Hepatocyte (in vitro differentiated cells): ENCODE data around the gene ADGRV1. TPM values are rescaled to one million over a fixed set of nuclear protein-coding genes. Genes with fewer than 3 reads are reported as not detected.

Experiments used
- DNase-seq: peaks from one replicate; pipeline ENCODE4 v3.0.0-alpha.2; 2016; ENCODE audit warnings: low spot score
- H2AFZ ChIP-seq: fragments of 200-600 bp; sonication (generic); 2 replicates; pipeline ENCODE4 v1.6.0; 2016; ENCODE audit warnings: antibody characterized with exemption, mild to moderate bottlenecking
- H3K27ac ChIP-seq: fragments of 200-600 bp; sonication (generic); 2 replicates; pipeline ENCODE4 v1.5.1; 2016; ENCODE audit warnings: mild to moderate bottlenecking
- H3K27me3 ChIP-seq: fragments of 200-600 bp; sonication (generic); 2 replicates; pipeline ENCODE4 v1.6.1; 2016
- H3K36me3 ChIP-seq: fragments of 200-600 bp; sonication (generic); replicated peaks from 2 replicates; pipeline ENCODE4 v1.5.1; 2016; ENCODE audit warnings: low read depth; ENCODE audit not compliant: insufficient read depth
- H3K4me1 ChIP-seq: fragments of 200-600 bp; sonication (generic); 2 replicates; pipeline ENCODE4 v1.5.1; 2016; ENCODE audit warnings: mild to moderate bottlenecking, moderate library complexity; ENCODE audit not compliant: insufficient read depth
- H3K4me2 ChIP-seq: fragments of 200-600 bp; sonication (generic); 2 replicates; pipeline ENCODE4 v1.6.0; 2016
- H3K4me3 ChIP-seq: fragments of 200-600 bp; sonication (generic); 2 replicates; pipeline ENCODE4 v1.5.1; 2016; ENCODE audit warnings: mild to moderate bottlenecking
- H3K79me2 ChIP-seq: fragments of 200-600 bp; sonication (generic); 2 replicates; pipeline ENCODE4 v1.6.0; 2017; ENCODE audit warnings: mild to moderate bottlenecking
- H3K9me2 ChIP-seq: fragments of 200-600 bp; sonication (generic); replicated peaks from 2 replicates; pipeline ENCODE4 v1.6.0; 2017; ENCODE audit warnings: mild to moderate bottlenecking; ENCODE audit not compliant: insufficient read depth
- H3K9me3 ChIP-seq: fragments of 200-600 bp; sonication (generic); 2 replicates; pipeline ENCODE4 v1.5.1; 2016; ENCODE audit warnings: low read depth, mild to moderate bottlenecking
- H4K20me1 ChIP-seq: fragments of 200-600 bp; sonication (generic); 2 replicates; pipeline ENCODE4 v1.6.0; 2016; ENCODE audit warnings: mild to moderate bottlenecking; ENCODE audit not compliant: insufficient read depth, poor library complexity, severe bottlenecking
- EZH2 ChIP-seq: fragments of 200-600 bp; sonication (generic); IDR thresholded peaks from 2 replicates; pipeline ENCODE4 v1.6.1; 2016; ENCODE audit warnings: antibody characterized with exemption, mild to moderate bottlenecking, borderline replicate concordance
- EZH2phosphoT487 ChIP-seq: fragments of 200-600 bp; sonication (generic); IDR thresholded peaks from one replicate; pipeline ENCODE4 v1.6.1; 2018; ENCODE audit warnings: antibody characterized with exemption, mild to moderate bottlenecking, low read depth, moderate library complexity; ENCODE audit not compliant: unreplicated experiment, severe bottlenecking
- WGBS: methylation state at CpG from one replicate; pipeline ENCODE4 v1.1.6; 2016; ENCODE audit warnings: low lambda C conversion rate; ENCODE audit errors: missing lambda C conversion rate; 5-methylcytosine and 5-hydroxymethylcytosine counted together
- polyA plus RNA-seq: library from polyadenylated mRNA; unstranded; fragments of >200 nt; fragmentation: Nextera tagmentation; extraction: Ambion mirVana; gene quantifications from 2 replicates; pipeline ENCODE4 v1.2.1, GENCODE V29; 2016
- total RNA-seq: library from RNA; depleted of rRNA; stranded (reverse); fragments of >200 nt; gene quantifications from 2 replicates; pipeline ENCODE4 v1.2.3, GENCODE V29; 2014
- TF ChIP-seq, protein P1 (sequence below): fragments of 200-600 bp; sonication (generic); IDR thresholded peaks from 2 replicates; pipeline ENCODE4 v1.5.1; 2016; ENCODE audit warnings: antibody characterized with exemption, mild to moderate bottlenecking; ENCODE audit not compliant: poor library complexity

The ADGRV1 gene
- total and polyA plus RNA-seq, 2 experiments from 2014 or later = 74.9 to 88.3 TPM

DNA sequence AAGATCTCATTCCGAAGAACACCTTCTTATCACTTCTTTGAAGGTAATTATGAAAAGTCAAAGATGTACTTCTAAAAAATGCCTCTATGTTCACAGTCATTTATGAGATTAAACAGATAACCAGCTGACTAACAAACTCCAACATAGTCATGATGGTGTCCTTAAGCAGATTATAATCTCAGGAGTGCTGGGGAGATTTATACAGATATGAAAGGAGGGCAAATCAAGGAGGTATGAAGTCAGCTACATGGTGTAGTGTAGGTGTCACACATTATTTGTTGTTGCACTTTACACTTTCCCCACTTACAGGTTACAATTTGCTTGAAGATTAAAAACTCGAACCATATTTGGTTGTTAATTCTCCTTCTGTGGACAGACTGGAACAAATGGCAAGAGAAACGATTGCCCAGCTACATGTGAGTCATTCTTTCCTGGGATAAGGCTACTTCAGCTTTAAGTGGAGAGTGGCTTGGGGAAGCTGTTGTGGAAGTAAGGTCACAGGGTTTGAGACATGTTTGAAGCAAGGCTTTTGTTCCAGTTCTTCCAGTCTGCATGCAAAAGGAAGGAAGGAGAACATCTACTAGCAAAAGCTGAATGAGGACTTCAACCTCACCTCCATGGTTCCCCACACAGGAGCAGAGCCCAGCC is 320.1 kb downstream of the ADGRV1 start:
- no peaks in the 10 kb centered on the region for H3K27me3 ChIP-seq
- TF ChIP-seq, protein P1, sequence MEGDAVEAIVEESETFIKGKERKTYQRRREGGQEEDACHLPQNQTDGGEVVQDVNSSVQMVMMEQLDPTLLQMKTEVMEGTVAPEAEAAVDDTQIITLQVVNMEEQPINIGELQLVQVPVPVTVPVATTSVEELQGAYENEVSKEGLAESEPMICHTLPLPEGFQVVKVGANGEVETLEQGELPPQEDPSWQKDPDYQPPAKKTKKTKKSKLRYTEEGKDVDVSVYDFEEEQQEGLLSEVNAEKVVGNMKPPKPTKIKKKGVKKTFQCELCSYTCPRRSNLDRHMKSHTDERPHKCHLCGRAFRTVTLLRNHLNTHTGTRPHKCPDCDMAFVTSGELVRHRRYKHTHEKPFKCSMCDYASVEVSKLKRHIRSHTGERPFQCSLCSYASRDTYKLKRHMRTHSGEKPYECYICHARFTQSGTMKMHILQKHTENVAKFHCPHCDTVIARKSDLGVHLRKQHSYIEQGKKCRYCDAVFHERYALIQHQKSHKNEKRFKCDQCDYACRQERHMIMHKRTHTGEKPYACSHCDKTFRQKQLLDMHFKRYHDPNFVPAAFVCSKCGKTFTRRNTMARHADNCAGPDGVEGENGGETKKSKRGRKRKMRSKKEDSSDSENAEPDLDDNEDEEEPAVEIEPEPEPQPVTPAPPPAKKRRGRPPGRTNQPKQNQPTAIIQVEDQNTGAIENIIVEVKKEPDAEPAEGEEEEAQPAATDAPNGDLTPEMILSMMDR = no peak
- TF ChIP-seq EZH2 (no peak), EZH2phosphoT487 (no peak)
- DNase-seq = peak; percentile 47
- H3K27ac ChIP-seq = peak overlapping the region; percentile 72
- H3K36me3 ChIP-seq = no peaks in the 10 kb centered on the region
- peaks cover 19% of the 10 kb centered on the region for H3K4me1 ChIP-seq
- WGBS = 64% methylated on average over 3 of the region's 3 CpGs
- H4K20me1 ChIP-seq = no peaks in the 10 kb centered on the region
- H3K9me2 ChIP-seq = no peaks in the 10 kb centered on the region
- no peak overlapping the region for H2AFZ ChIP-seq
- H3K79me2 ChIP-seq = no peaks in the 10 kb centered on the region
- no peak overlapping the region for H3K4me3 ChIP-seq
- H3K4me2 ChIP-seq = peak overlapping the region; percentile 20
- H3K9me3 ChIP-seq = no peaks in the 10 kb centered on the region

DNA sequence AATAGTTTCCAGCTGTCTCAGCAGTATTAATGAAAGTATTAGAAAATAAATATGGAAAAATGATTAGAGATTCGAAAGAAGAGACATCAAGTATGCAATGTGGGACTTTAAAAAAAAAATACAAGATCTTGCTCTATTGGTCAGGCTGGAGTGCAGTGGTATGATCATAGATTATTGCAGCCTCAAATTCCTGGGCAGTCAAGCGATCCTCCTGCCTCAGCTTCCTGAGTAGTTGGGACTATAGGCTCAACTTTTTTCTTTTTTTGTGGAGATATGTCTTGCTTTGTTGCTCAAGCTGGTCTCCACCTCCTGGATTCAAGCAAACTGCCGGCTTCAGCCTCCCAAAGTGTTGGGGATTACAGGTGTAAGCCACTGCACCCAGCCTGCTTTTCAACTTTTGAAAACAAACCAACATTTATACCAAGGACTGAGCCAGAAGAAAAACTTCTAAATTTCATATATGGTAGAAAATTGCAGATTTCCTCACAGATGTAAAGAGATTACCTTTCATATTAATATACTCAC is 323.1 kb downstream of the ADGRV1 start:
- Histone ChIP-seq H3K4me3 (no peak overlapping the region), H3K27me3 (no peaks in the 10 kb centered on the region), H3K9me2 (no peaks in the 10 kb centered on the region), H3K79me2 (no peaks in the 10 kb centered on the region), H3K9me3 (no peaks in the 10 kb centered on the region), H3K4me1 (peaks cover 7% of the 10 kb centered on the region), H3K4me2 (no peak overlapping the region), H3K36me3 (no peaks in the 10 kb centered on the region), H3K27ac (no peak overlapping the region), H2AFZ (no peak overlapping the region), H4K20me1 (no peaks in the 10 kb centered on the region)
- DNase-seq = no peak
- WGBS = 81% methylated on average over 3 of the region's 3 CpGs
- no peak for TF ChIP-seq EZH2
- TF ChIP-seq EZH2phosphoT487 = no peak
- TF ChIP-seq, protein P1 = no peak

DNA sequence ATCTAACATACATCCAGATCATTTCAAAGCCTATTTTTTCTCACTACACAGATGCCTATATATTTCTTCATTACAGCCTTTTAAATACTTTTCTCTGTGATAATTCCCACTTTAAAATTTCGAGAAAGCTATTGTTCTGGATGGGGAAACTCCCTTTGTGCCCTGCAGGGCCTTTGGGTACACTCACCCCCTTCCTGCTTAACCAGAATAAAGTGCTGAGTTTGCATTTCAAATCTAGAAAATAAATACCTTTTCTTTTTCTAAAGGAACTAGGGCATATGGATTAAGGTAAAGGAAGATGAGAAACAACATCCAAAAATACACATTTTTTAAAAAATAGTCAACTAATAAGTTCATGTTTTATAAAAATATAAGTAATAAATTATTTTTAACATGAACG is 323.9 kb downstream of the ADGRV1 start:
- no peaks in the 10 kb centered on the region for H4K20me1 ChIP-seq
- H3K79me2 ChIP-seq = no peaks in the 10 kb centered on the region
- no peaks in the 10 kb centered on the region for H3K9me3 ChIP-seq
- no peaks in the 10 kb centered on the region for H3K27me3 ChIP-seq
- H2AFZ ChIP-seq = no peak overlapping the region
- H3K4me2 ChIP-seq = no peak overlapping the region
- DNase-seq = no peak
- TF ChIP-seq, protein P1 = no peak
- TF ChIP-seq EZH2 (no peak), EZH2phosphoT487 (no peak)
- H3K36me3 ChIP-seq = no peaks in the 10 kb centered on the region
- no peaks in the 10 kb centered on the region for H3K9me2 ChIP-seq
- no peak overlapping the region for H3K4me3 ChIP-seq
- 83% methylated on average over 2 of the region's 2 CpGs for WGBS
- no peak overlapping the region for H3K27ac ChIP-seq
- H3K4me1 ChIP-seq = peaks cover 7% of the 10 kb centered on the region
